HEK293 (cell line): ENCODE results near the gene CDYL2.

ENCODE experiments used
- CTCF ChIP-seq: fragments of 450-650 bp; formaldehyde crosslinking; IDR thresholded peaks from 2 replicates; pipeline ENCODE4 v1.5.1; 2016; ENCODE audit warnings: missing biosample characterization, missing genetic modification characterization
- SALL2 ChIP-seq: fragments of 450-650 bp; formaldehyde crosslinking; IDR thresholded peaks from 2 replicates; pipeline ENCODE4 v1.5.0; 2017; ENCODE audit warnings: missing biosample characterization, mild to moderate bottlenecking, missing genetic modification characterization, borderline replicate concordance
- SETDB1 ChIP-seq: IDR thresholded peaks from one replicate; pipeline ENCODE4 v1.6.1; 2017; ENCODE audit warnings: mild to moderate bottlenecking, low read length, moderate library complexity, mixed read lengths; ENCODE audit not compliant: insufficient read length
- SP2 ChIP-seq: fragments of 450-650 bp; formaldehyde crosslinking; IDR thresholded peaks from 2 replicates; pipeline ENCODE4 v1.5.1; 2016; ENCODE audit warnings: missing biosample characterization, missing genetic modification characterization
- SP7 ChIP-seq: fragments of 450-650 bp; formaldehyde crosslinking; IDR thresholded peaks from 2 replicates; pipeline ENCODE4 v1.5.1; 2016; ENCODE audit warnings: missing biosample characterization, missing genetic modification characterization
- ZBTB49 ChIP-seq: fragments of 450-650 bp; formaldehyde crosslinking; IDR thresholded peaks from 2 replicates; pipeline ENCODE4 v1.5.1; 2016; ENCODE audit warnings: missing biosample characterization, missing genetic modification characterization, low read depth
- ZFP41 ChIP-seq: fragments of 450-650 bp; formaldehyde crosslinking; IDR thresholded peaks from 2 replicates; pipeline ENCODE4 v1.5.1; 2016; ENCODE audit warnings: missing biosample characterization, missing genetic modification characterization, borderline replicate concordance
- ZNF274 ChIP-seq, 2 experiments: fragments of 200-500 bp in 1 of 2; fragments of 450-650 bp in 1 of 2; sonication (Bioruptor generic) in 1 of 2; formaldehyde crosslinking in 1 of 2; IDR thresholded peaks; 2 replicates each; pipeline versions ENCODE4 v1.5.1 to v1.6.1; 2014 to 2016; ENCODE audit warnings: borderline replicate concordance in 1 of 2, inconsistent platforms in 1 of 2, low read length in 1 of 2, missing biosample characterization in 1 of 2, missing genetic modification characterization in 1 of 2
- ZNF48 ChIP-seq: fragments of 450-650 bp; formaldehyde crosslinking; IDR thresholded peaks from 2 replicates; pipeline ENCODE4 v1.5.1; 2016; ENCODE audit warnings: missing biosample characterization, missing genetic modification characterization
- ZNF701 ChIP-seq: fragments of 450-650 bp; formaldehyde crosslinking; IDR thresholded peaks from 2 replicates; pipeline ENCODE4 v1.5.1; 2016; ENCODE audit warnings: missing biosample characterization, missing genetic modification characterization

GRCh38 chr16:80583466-80583865 lies 220.9 kb downstream of the CDYL2 start:
- TF ChIP-seq CTCF (tag by site-specific recombination), result no peak
- TF ChIP-seq ZNF701 (tag by site-specific recombination), result no peak
- TF ChIP-seq SP2, result no peak
- no peak for TF ChIP-seq ZFP41
- TF ChIP-seq SETDB1, result no peak
- no peak for TF ChIP-seq ZNF274 (IDR thresholded peaks at IDR 0.05; ENCODE audit: low read length)
- TF ChIP-seq ZNF274 (tag by site-specific recombination; IDR thresholded peaks at IDR 0.05; ENCODE audit: borderline replicate concordance), result no peak
- TF ChIP-seq SP7 (tag by site-specific recombination), result no peak
- TF ChIP-seq ZBTB49 (tag by site-specific recombination), result no peak
- no peak for TF ChIP-seq ZNF48 (tag by site-specific recombination)
- TF ChIP-seq SALL2 (tag by site-specific recombination), result no peak
